ENCODE results near the gene ELMO3.

- no peak for TF ChIP-seq POLR2A (IDR thresholded peaks at IDR 0.05)
- TF ChIP-seq, protein P1, sequence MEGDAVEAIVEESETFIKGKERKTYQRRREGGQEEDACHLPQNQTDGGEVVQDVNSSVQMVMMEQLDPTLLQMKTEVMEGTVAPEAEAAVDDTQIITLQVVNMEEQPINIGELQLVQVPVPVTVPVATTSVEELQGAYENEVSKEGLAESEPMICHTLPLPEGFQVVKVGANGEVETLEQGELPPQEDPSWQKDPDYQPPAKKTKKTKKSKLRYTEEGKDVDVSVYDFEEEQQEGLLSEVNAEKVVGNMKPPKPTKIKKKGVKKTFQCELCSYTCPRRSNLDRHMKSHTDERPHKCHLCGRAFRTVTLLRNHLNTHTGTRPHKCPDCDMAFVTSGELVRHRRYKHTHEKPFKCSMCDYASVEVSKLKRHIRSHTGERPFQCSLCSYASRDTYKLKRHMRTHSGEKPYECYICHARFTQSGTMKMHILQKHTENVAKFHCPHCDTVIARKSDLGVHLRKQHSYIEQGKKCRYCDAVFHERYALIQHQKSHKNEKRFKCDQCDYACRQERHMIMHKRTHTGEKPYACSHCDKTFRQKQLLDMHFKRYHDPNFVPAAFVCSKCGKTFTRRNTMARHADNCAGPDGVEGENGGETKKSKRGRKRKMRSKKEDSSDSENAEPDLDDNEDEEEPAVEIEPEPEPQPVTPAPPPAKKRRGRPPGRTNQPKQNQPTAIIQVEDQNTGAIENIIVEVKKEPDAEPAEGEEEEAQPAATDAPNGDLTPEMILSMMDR (IDR thresholded peaks at IDR 0.05) = no peak
- TF ChIP-seq POLR2AphosphoS5 (IDR thresholded peaks at IDR 0.05) = no peak
- TF ChIP-seq EP300 (IDR thresholded peaks at IDR 0.05) = no peak
These were observed 51.1 kb downstream of the ELMO3 start for GRCh38 chr16:67250045-67250327.

Data from upper lobe of left lung (tissue), 4 donors.